SK-N-SH treated with all-trans-retinoic acid at 6 μM for 48 hours (cell line): Measurements from ENCODE around the gene AUTS2.

Experiments
- ATAC-seq: fragments of 200-7000 bp; cut with Tn5 transposase; 3 replicates; pipeline ENCODE4 v1.9.1; 2020; ENCODE audit warnings: mild to moderate bottlenecking, moderate library complexity
- BACH2 ChIP-seq: fragments of 250-450 bp; sonication (Bioruptor Pico); IDR thresholded peaks from 2 replicates; pipeline ENCODE4 v1.9.0; 2021; ENCODE audit warnings: mild to moderate bottlenecking, borderline replicate concordance
- CSDC2 ChIP-seq: fragments of 250-450 bp; sonication (Bioruptor Pico); IDR thresholded peaks from 2 replicates; pipeline ENCODE4 v1.5.0; 2020; ENCODE audit warnings: mild to moderate bottlenecking, moderate library complexity
- ESRRG ChIP-seq: fragments of 250-450 bp; sonication (Bioruptor Pico); IDR thresholded peaks from 2 replicates; pipeline ENCODE4 v1.6.1; 2021; ENCODE audit warnings: mild to moderate bottlenecking
- ISL1 ChIP-seq: fragments of 250-450 bp; sonication (Bioruptor Pico); IDR thresholded peaks from 2 replicates; pipeline ENCODE4 v2.1.2; 2022; ENCODE audit warnings: mild to moderate bottlenecking, moderate library complexity
- OSR1 ChIP-seq: fragments of 250-450 bp; sonication (Bioruptor Pico); IDR thresholded peaks from 2 replicates; pipeline ENCODE4 v1.8.0; 2022; ENCODE audit warnings: moderate library complexity, mild to moderate bottlenecking, inconsistent platforms
- PPARA ChIP-seq: fragments of 250-450 bp; sonication (Bioruptor Pico); IDR thresholded peaks from 2 replicates; pipeline ENCODE4 v1.5.0; 2020; ENCODE audit warnings: mild to moderate bottlenecking, borderline replicate concordance
- RARB ChIP-seq: fragments of 250-450 bp; sonication (Bioruptor Pico); IDR thresholded peaks from 2 replicates; pipeline ENCODE4 v1.8.0; 2021; ENCODE audit warnings: mild to moderate bottlenecking, moderate library complexity
- SNAI2 ChIP-seq: fragments of 250-450 bp; sonication (Bioruptor Pico); IDR thresholded peaks from 2 replicates; pipeline ENCODE4 v1.5.0; 2020; ENCODE audit warnings: mild to moderate bottlenecking, moderate library complexity
- TCF4 ChIP-seq: fragments of 250-450 bp; sonication (Bioruptor Pico); IDR thresholded peaks from 2 replicates; pipeline ENCODE4 v1.8.0; 2021; ENCODE audit warnings: mild to moderate bottlenecking, moderate library complexity, borderline replicate concordance
- TOX ChIP-seq: fragments of 250-450 bp; sonication (Bioruptor Pico); IDR thresholded peaks from 2 replicates; pipeline ENCODE4 v1.8.0; 2021; ENCODE audit warnings: mild to moderate bottlenecking, moderate library complexity, borderline replicate concordance
- ZC3H10 ChIP-seq: fragments of 250-450 bp; sonication (Bioruptor Pico); IDR thresholded peaks from 2 replicates; pipeline ENCODE4 v1.5.1; 2021; ENCODE audit warnings: mild to moderate bottlenecking, moderate library complexity
- ZFP3 ChIP-seq: fragments of 250-450 bp; sonication (Bioruptor Pico); IDR thresholded peaks from 2 replicates; pipeline ENCODE4 v1.5.0; 2020; ENCODE audit warnings: mild to moderate bottlenecking, moderate library complexity
- ZFP30 ChIP-seq: fragments of 450-650 bp; formaldehyde crosslinking; IDR thresholded peaks from 2 replicates; pipeline ENCODE4 v1.5.0; 2022; ENCODE audit warnings: mild to moderate bottlenecking, moderate library complexity
- ZNF565 ChIP-seq: fragments of 450-650 bp; formaldehyde crosslinking; conservative IDR thresholded peaks from 2 replicates; pipeline ENCODE4 v1.5.0; 2020; ENCODE audit warnings: low read depth, mild to moderate bottlenecking, moderate library complexity
- ZNF70 ChIP-seq: fragments of 450-650 bp; formaldehyde crosslinking; IDR thresholded peaks from 2 replicates; pipeline ENCODE4 v1.5.0; 2020; ENCODE audit warnings: mild to moderate bottlenecking, moderate library complexity
- ZNF8 ChIP-seq: fragments of 450-650 bp; formaldehyde crosslinking; IDR thresholded peaks from 2 replicates; pipeline ENCODE4 v1.5.0; 2020; ENCODE audit warnings: mild to moderate bottlenecking, moderate library complexity
- TF ChIP-seq, protein P1 (sequence below): fragments of 250-450 bp; sonication (Bioruptor Pico); IDR thresholded peaks from 2 replicates; pipeline ENCODE4 v1.8.0; 2021; ENCODE audit warnings: low read depth, mild to moderate bottlenecking, moderate library complexity, borderline replicate concordance
- TF ChIP-seq, protein P2 (sequence below): fragments of 250-450 bp; sonication (Bioruptor Pico); IDR thresholded peaks from 2 replicates; pipeline ENCODE4 v1.5.1; 2021; ENCODE audit warnings: mild to moderate bottlenecking, moderate library complexity
- TF ChIP-seq, protein P3 (sequence below): fragments of 250-450 bp; sonication (Bioruptor Pico); IDR thresholded peaks from 2 replicates; pipeline ENCODE4 v1.8.0; 2020; ENCODE audit warnings: mild to moderate bottlenecking, moderate library complexity, borderline replicate concordance
- TF ChIP-seq, protein P4 (sequence below): fragments of 250-450 bp; sonication (Bioruptor Pico); IDR thresholded peaks from 2 replicates; pipeline ENCODE4 v1.5.0; 2020; ENCODE audit warnings: mild to moderate bottlenecking, moderate library complexity
- TF ChIP-seq, protein P5 (sequence below): fragments of 250-450 bp; sonication (Bioruptor Pico); IDR thresholded peaks from 2 replicates; pipeline ENCODE4 v1.5.1; 2020; ENCODE audit warnings: low read depth, mild to moderate bottlenecking, moderate library complexity

Gene AUTS2

DNA sequence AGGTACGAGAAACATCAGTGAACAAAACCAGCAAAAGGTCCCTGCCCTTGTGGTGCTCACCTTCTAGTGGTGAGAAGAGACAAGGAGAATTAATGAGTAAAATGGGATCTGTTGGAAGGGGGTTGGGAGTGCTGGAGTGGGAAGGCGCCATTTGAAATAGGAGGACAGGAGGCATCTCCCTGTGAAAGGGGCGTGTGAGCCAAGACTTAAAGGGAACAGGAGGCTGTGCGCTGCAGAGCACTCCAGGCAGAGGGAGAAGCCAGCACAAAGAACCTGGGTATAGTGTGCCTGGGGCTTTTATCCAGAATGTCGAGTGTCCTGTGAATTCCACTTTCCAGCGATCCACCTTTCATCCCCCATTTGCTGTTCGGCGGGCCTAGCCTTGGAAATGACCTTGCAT lies 1035.8 kb downstream of the AUTS2 start:
- TF ChIP-seq, protein P1, sequence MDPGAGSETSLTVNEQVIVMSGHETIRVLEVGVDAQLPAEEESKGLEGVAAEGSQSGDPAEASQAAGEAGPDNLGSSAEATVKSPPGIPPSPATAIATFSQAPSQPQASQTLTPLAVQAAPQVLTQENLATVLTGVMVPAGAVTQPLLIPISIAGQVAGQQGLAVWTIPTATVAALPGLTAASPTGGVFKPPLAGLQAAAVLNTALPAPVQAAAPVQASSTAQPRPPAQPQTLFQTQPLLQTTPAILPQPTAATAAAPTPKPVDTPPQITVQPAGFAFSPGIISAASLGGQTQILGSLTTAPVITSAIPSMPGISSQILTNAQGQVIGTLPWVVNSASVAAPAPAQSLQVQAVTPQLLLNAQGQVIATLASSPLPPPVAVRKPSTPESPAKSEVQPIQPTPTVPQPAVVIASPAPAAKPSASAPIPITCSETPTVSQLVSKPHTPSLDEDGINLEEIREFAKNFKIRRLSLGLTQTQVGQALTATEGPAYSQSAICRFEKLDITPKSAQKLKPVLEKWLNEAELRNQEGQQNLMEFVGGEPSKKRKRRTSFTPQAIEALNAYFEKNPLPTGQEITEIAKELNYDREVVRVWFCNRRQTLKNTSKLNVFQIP (CRISPR knock-in tag), result no peak
- TF ChIP-seq ZNF565 (CRISPR knock-in tag), result no peak
- no peak for TF ChIP-seq ZNF70 (CRISPR knock-in tag)
- no peak for TF ChIP-seq ZNF8 (CRISPR knock-in tag)
- no peak for TF ChIP-seq ISL1
- TF ChIP-seq CSDC2 (CRISPR knock-in tag), result no peak
- TF ChIP-seq TCF4 (CRISPR knock-in tag), result no peak
- TF ChIP-seq BACH2 (CRISPR knock-in tag), result no peak
- TF ChIP-seq, protein P2, sequence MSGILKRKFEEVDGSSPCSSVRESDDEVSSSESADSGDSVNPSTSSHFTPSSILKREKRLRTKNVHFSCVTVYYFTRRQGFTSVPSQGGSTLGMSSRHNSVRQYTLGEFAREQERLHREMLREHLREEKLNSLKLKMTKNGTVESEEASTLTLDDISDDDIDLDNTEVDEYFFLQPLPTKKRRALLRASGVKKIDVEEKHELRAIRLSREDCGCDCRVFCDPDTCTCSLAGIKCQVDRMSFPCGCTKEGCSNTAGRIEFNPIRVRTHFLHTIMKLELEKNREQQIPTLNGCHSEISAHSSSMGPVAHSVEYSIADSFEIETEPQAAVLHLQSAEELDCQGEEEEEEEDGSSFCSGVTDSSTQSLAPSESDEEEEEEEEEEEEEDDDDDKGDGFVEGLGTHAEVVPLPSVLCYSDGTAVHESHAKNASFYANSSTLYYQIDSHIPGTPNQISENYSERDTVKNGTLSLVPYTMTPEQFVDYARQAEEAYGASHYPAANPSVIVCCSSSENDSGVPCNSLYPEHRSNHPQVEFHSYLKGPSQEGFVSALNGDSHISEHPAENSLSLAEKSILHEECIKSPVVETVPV (CRISPR knock-in tag), result no peak
- TF ChIP-seq TOX (CRISPR knock-in tag), result no peak
- TF ChIP-seq RARB, result no peak
- TF ChIP-seq, protein P3, sequence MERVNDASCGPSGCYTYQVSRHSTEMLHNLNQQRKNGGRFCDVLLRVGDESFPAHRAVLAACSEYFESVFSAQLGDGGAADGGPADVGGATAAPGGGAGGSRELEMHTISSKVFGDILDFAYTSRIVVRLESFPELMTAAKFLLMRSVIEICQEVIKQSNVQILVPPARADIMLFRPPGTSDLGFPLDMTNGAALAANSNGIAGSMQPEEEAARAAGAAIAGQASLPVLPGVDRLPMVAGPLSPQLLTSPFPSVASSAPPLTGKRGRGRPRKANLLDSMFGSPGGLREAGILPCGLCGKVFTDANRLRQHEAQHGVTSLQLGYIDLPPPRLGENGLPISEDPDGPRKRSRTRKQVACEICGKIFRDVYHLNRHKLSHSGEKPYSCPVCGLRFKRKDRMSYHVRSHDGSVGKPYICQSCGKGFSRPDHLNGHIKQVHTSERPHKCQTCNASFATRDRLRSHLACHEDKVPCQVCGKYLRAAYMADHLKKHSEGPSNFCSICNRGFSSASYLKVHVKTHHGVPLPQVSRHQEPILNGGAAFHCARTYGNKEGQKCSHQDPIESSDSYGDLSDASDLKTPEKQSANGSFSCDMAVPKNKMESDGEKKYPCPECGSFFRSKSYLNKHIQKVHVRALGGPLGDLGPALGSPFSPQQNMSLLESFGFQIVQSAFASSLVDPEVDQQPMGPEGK, result no peak
- no peak for ATAC-seq

DNA sequence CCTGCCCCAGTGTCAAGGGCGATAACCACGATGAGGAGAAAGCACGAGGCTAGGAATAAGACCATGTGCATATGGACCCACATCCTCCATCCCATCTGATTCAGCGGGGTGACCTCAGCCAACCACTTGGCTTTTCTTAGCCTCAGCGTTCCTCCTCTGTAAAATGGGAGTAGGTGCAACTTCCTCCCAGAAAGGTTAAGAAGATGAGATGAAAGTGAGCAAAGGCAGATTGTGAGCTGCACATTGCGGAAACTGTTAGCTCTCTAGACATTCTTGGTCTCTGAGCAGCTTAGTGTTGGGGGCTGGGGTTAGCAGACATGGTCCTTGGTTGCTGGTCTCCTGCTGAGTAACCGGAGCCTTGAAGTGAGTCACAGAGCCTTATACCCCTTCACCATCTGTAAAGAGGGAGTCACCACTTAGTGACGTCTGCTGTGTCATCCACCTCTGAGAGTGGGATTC lies 1036.4 kb downstream of the AUTS2 start:
- TF ChIP-seq SNAI2 (CRISPR knock-in tag) (no peak), TCF4 (CRISPR knock-in tag) (no peak)
- peak; percentile 91 for ATAC-seq

DNA sequence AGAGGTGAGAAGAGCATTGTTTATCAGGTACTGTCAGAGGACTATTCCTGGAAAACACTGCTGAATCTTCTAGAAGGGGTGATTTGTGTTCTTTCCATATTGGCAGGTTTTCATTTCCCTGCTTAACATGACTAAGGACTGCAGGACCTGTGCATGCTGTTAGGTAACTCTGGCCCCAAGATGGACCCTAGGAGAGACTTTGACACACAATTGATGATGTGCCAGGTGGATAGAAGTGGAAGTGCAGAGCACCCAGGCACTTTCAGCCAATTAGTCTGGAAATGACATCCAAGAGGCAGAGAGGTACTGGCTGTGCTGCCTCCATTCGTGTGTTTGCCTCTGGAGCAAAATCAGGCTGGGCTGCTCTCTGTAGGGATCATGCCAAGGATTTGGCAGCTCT lies 1037.4 kb downstream of the AUTS2 start:
- TF ChIP-seq ZFP30 (no peak), ZNF8 (CRISPR knock-in tag) (no peak), TOX (CRISPR knock-in tag) (no peak), TCF4 (CRISPR knock-in tag) (no peak), CSDC2 (CRISPR knock-in tag) (no peak), SNAI2 (CRISPR knock-in tag) (no peak), BACH2 (CRISPR knock-in tag) (no peak), ISL1 (no peak), ZFP3 (CRISPR knock-in tag) (no peak), ZNF70 (CRISPR knock-in tag) (no peak), ESRRG (CRISPR knock-in tag) (no peak), OSR1 (CRISPR knock-in tag) (no peak), ZNF565 (CRISPR knock-in tag) (no peak), ZC3H10 (CRISPR knock-in tag) (no peak), PPARA (no peak)
- TF ChIP-seq, protein P4, sequence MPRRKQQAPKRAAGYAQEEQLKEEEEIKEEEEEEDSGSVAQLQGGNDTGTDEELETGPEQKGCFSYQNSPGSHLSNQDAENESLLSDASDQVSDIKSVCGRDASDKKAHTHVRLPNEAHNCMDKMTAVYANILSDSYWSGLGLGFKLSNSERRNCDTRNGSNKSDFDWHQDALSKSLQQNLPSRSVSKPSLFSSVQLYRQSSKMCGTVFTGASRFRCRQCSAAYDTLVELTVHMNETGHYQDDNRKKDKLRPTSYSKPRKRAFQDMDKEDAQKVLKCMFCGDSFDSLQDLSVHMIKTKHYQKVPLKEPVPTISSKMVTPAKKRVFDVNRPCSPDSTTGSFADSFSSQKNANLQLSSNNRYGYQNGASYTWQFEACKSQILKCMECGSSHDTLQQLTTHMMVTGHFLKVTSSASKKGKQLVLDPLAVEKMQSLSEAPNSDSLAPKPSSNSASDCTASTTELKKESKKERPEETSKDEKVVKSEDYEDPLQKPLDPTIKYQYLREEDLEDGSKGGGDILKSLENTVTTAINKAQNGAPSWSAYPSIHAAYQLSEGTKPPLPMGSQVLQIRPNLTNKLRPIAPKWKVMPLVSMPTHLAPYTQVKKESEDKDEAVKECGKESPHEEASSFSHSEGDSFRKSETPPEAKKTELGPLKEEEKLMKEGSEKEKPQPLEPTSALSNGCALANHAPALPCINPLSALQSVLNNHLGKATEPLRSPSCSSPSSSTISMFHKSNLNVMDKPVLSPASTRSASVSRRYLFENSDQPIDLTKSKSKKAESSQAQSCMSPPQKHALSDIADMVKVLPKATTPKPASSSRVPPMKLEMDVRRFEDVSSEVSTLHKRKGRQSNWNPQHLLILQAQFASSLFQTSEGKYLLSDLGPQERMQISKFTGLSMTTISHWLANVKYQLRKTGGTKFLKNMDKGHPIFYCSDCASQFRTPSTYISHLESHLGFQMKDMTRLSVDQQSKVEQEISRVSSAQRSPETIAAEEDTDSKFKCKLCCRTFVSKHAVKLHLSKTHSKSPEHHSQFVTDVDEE (CRISPR knock-in tag), result no peak
- TF ChIP-seq, protein P5, sequence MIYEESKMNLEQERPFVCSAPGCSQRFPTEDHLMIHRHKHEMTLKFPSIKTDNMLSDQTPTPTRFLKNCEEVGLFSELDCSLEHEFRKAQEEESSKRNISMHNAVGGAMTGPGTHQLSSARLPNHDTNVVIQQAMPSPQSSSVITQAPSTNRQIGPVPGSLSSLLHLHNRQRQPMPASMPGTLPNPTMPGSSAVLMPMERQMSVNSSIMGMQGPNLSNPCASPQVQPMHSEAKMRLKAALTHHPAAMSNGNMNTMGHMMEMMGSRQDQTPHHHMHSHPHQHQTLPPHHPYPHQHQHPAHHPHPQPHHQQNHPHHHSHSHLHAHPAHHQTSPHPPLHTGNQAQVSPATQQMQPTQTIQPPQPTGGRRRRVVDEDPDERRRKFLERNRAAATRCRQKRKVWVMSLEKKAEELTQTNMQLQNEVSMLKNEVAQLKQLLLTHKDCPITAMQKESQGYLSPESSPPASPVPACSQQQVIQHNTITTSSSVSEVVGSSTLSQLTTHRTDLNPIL (CRISPR knock-in tag), result no peak
- TF ChIP-seq, protein P3, result no peak
- TF ChIP-seq, protein P2 (CRISPR knock-in tag), result no peak
- TF ChIP-seq, protein P1 (CRISPR knock-in tag), result no peak
- ATAC-seq, result no peak
